Lower leg skin (tissue), 3 donors: ENCODE data around the gene CSNK2A2.

Experiments used
- CTCF ChIP-seq, 3 donors: fragments of 450-650 bp; IDR thresholded peaks; one replicate each; pipeline ENCODE4 v1.5.1; 2016; ENCODE audit warnings: antibody characterized with exemption in 3 of 3, mild to moderate bottlenecking in 3 of 3, moderate library complexity in 2 of 3
- POLR2A ChIP-seq, 2 donors: fragments of 450-650 bp; IDR thresholded peaks; one replicate each; pipeline ENCODE4 v1.6.1; 2016 to 2017; ENCODE audit warnings: antibody characterized with exemption in 2 of 2, mild to moderate bottlenecking in 1 of 2, moderate library complexity in 1 of 2

DNA sequence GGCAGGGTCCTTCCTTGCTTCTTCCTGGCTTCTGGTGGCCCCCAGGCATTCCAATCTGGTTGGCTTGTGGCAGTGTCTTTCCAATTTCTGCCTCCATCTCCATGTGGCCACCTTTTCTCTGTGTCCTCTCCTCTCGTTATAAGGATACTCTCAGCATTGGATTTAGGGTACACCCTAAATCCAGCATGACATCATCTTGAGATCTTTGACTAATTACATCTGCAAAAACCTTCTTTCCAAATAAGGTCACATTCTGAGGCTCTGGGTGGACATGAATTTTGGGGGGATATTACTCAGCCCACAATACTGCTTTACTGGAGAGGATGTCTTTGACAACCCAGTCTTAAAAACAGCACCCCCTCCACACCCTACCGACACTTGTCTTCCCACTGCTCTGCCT is 49.8 kb downstream of the CSNK2A2 start:
- TF ChIP-seq POLR2A (IDR thresholded peaks at IDR 0.05) (no peak), CTCF (IDR thresholded peaks at IDR 0.05) (no peak)
